Mammary epithelial cell (primary cell): Measurements from ENCODE around the gene IFI27L2.

Experiments used
- CTCF ChIP-seq, 2 donors: IDR thresholded peaks in 1 of 2; conservative IDR thresholded peaks in 1 of 2; 2 replicates each; pipeline ENCODE4 v1.5.1; 2011 to 2012; ENCODE audit warnings: inconsistent platforms in 2 of 2, low read length in 2 of 2, mild to moderate bottlenecking in 2 of 2, control low read depth in 1 of 2, low read depth in 1 of 2; ENCODE audit not compliant: insufficient read depth in 1 of 2; ENCODE audit errors: extremely low read depth in 1 of 2
- EZH2 ChIP-seq: IDR thresholded peaks from 2 replicates; pipeline ENCODE4 v1.6.1; 2012; ENCODE audit warnings: low read length, inconsistent platforms, borderline replicate concordance

- TF ChIP-seq CTCF (conservative IDR thresholded peaks at IDR 0.05 in 1 of 2, IDR thresholded peaks at IDR 0.05 in 1 of 2; ENCODE audit: extremely low read depth in 1 of 2, insufficient read depth in 1 of 2, low read depth in 1 of 2, low read length in 2 of 2) (peak; percentile 97 to 98), EZH2 (no peak)
Observed at GRCh38 chr14:94136575-94137331, 7.3 kb upstream of the IFI27L2 start.
